T-helper 1 cell treated with Interleukin-12 subunit alpha and Interleukin-12 subunit beta and Interleukin-4 antibody, amounts not matched to agents 30 μg/mL and 1 μg/mL, for 36 hours (primary cell): ENCODE data around the gene APOB.

Source experiments
- H3K27ac Mint-ChIP-seq: one replicate; pipeline ENCODE4 v1.8.0; 2021; ENCODE audit warnings: mild to moderate bottlenecking, mixed read lengths
- H3K27me3 Mint-ChIP-seq: one replicate; pipeline ENCODE4 v1.8.0; 2021; ENCODE audit warnings: low read depth, mixed read lengths
- H3K36me3 Mint-ChIP-seq: one replicate; pipeline ENCODE4 v1.8.0; 2021; ENCODE audit warnings: low read depth, mixed read lengths
- H3K4me1 Mint-ChIP-seq: one replicate; pipeline ENCODE4 v1.8.0; 2021; ENCODE audit warnings: low read depth, mixed read lengths
- H3K4me3 Mint-ChIP-seq: one replicate; pipeline ENCODE4 v1.8.0; 2021; ENCODE audit warnings: mild to moderate bottlenecking, moderate library complexity, mixed read lengths
- H3K9me3 Mint-ChIP-seq: one replicate; pipeline ENCODE4 v1.8.0; 2021; ENCODE audit warnings: mixed read lengths

APOB gene

GRCh38 chr2:21039979-21040467 lies 3.9 kb downstream of the APOB start:
- no peak overlapping the region for H3K4me3 Mint-ChIP-seq
- no peaks in the 10 kb centered on the region for H3K36me3 Mint-ChIP-seq
- H3K27me3 Mint-ChIP-seq: peaks cover 14% of the 10 kb centered on the region
- no peak overlapping the region for H3K27ac Mint-ChIP-seq
- peaks cover 3% of the 10 kb centered on the region for H3K4me1 Mint-ChIP-seq
- H3K9me3 Mint-ChIP-seq: no peaks in the 10 kb centered on the region

- Mint-ChIP-seq H3K9me3 (no peaks in the 10 kb centered on the region), H3K27me3 (peaks cover 5% of the 10 kb centered on the region), H3K4me1 (peaks cover 3% of the 10 kb centered on the region), H3K4me3 (no peak overlapping the region), H3K36me3 (no peaks in the 10 kb centered on the region), H3K27ac (no peak overlapping the region)
These were observed 4.8 kb downstream of the APOB start for GRCh38 chr2:21039080-21039556.

- Mint-ChIP-seq H3K36me3 (no peaks in the 10 kb centered on the region), H3K27ac (no peak overlapping the region), H3K9me3 (no peaks in the 10 kb centered on the region), H3K4me3 (no peak overlapping the region), H3K27me3 (peaks cover 5% of the 10 kb centered on the region), H3K4me1 (peaks cover 3% of the 10 kb centered on the region)
These were observed 5.3 kb downstream of the APOB start for GRCh38 chr2:21038403-21039073.

GRCh38 chr2:21037671-21038108 lies 6.2 kb downstream of the APOB start:
- Mint-ChIP-seq H3K27ac (no peak overlapping the region), H3K9me3 (no peaks in the 10 kb centered on the region), H3K27me3 (peaks cover under 1% of the 10 kb centered on the region), H3K36me3 (no peaks in the 10 kb centered on the region), H3K4me3 (no peak overlapping the region), H3K4me1 (no peaks in the 10 kb centered on the region)

GRCh38 chr2:21036708-21037670 lies 6.9 kb downstream of the APOB start:
- Mint-ChIP-seq H3K36me3 (no peaks in the 10 kb centered on the region), H3K4me1 (no peaks in the 10 kb centered on the region), H3K4me3 (no peak overlapping the region), H3K9me3 (no peaks in the 10 kb centered on the region), H3K27ac (no peak overlapping the region), H3K27me3 (no peaks in the 10 kb centered on the region)

- Mint-ChIP-seq H3K36me3 (no peaks in the 10 kb centered on the region), H3K4me3 (no peak overlapping the region), H3K4me1 (no peaks in the 10 kb centered on the region), H3K9me3 (no peaks in the 10 kb centered on the region), H3K27me3 (no peaks in the 10 kb centered on the region), H3K27ac (no peak overlapping the region)
These were observed 7.7 kb downstream of the APOB start for GRCh38 chr2:21035974-21036707.

GRCh38 chr2:21035282-21035973 lies 8.4 kb downstream of the APOB start:
- no peaks in the 10 kb centered on the region for H3K36me3 Mint-ChIP-seq
- H3K9me3 Mint-ChIP-seq: no peaks in the 10 kb centered on the region
- no peak overlapping the region for H3K4me3 Mint-ChIP-seq
- H3K27me3 Mint-ChIP-seq: no peaks in the 10 kb centered on the region
- H3K4me1 Mint-ChIP-seq: no peaks in the 10 kb centered on the region
- no peak overlapping the region for H3K27ac Mint-ChIP-seq

GRCh38 chr2:21034972-21035279 lies 8.9 kb downstream of the APOB start:
- Mint-ChIP-seq H3K4me1 (no peaks in the 10 kb centered on the region), H3K9me3 (no peaks in the 10 kb centered on the region), H3K27me3 (no peaks in the 10 kb centered on the region), H3K4me3 (no peak overlapping the region), H3K36me3 (no peaks in the 10 kb centered on the region), H3K27ac (no peak overlapping the region)

- no peaks in the 10 kb centered on the region for H3K9me3 Mint-ChIP-seq
- H3K4me3 Mint-ChIP-seq: no peak overlapping the region
- no peaks in the 10 kb centered on the region for H3K36me3 Mint-ChIP-seq
- H3K4me1 Mint-ChIP-seq: no peaks in the 10 kb centered on the region
- no peak overlapping the region for H3K27ac Mint-ChIP-seq
- H3K27me3 Mint-ChIP-seq: no peaks in the 10 kb centered on the region
These were observed 9.5 kb downstream of the APOB start for GRCh38 chr2:21034156-21034971.

- no peak overlapping the region for H3K27ac Mint-ChIP-seq
- no peaks in the 10 kb centered on the region for H3K27me3 Mint-ChIP-seq
- H3K4me1 Mint-ChIP-seq: no peaks in the 10 kb centered on the region
- H3K9me3 Mint-ChIP-seq: no peaks in the 10 kb centered on the region
- no peaks in the 10 kb centered on the region for H3K36me3 Mint-ChIP-seq
- H3K4me3 Mint-ChIP-seq: no peak overlapping the region
These were observed 10.4 kb downstream of the APOB start for GRCh38 chr2:21033237-21034155.

GRCh38 chr2:21032338-21033236 lies 11.3 kb downstream of the APOB start:
- no peaks in the 10 kb centered on the region for H3K4me1 Mint-ChIP-seq
- no peak overlapping the region for H3K27ac Mint-ChIP-seq
- no peaks in the 10 kb centered on the region for H3K9me3 Mint-ChIP-seq
- H3K4me3 Mint-ChIP-seq: no peak overlapping the region
- H3K27me3 Mint-ChIP-seq: no peaks in the 10 kb centered on the region
- no peaks in the 10 kb centered on the region for H3K36me3 Mint-ChIP-seq
